Measurements from ENCODE around the gene ATP6AP1.

ATP6AP1 gene

GRCh38 chrX:154401045-154401799 lies 27.3 kb upstream of the ATP6AP1 start:
- no peak overlapping the region for H3K4me3 ChIP-seq (ENCODE audit: low read depth, low read length)
- DNase-seq (ENCODE audit: low read depth, low spot score), result no peak
- TF ChIP-seq CTCF (IDR thresholded peaks at IDR 0.05; ENCODE audit: insufficient read depth, low read length, missing control alignments), result no peak
- ChIA-PET POLR2A (interaction anchor here (1.0 to 3.7 kb wide), 4 partner anchors 8 to 37 kb away, joined by 3 to 15 read pairs (median 3); partner anchors contain the start of genes DNASE1L1 and TAFAZZIN), CTCF (no interaction called here)

GRCh38 chrX:154401918-154402621 lies 26.4 kb upstream of the ATP6AP1 start:
- ChIA-PET CTCF (no interaction called here), POLR2A (interaction anchor here (0.7 to 3.7 kb wide), 4 partner anchors 7 to 72 kb away, joined by 3 to 15 read pairs (median 3); partner anchors contain the start of gene DNASE1L1)
- no peak overlapping the region for H3K4me3 ChIP-seq (ENCODE audit: low read depth, low read length)
- TF ChIP-seq CTCF (IDR thresholded peaks at IDR 0.05; ENCODE audit: insufficient read depth, low read length, missing control alignments), result no peak
- DNase-seq (ENCODE audit: low read depth, low spot score), result no peak

- DNase-seq (ENCODE audit: low read depth, low spot score), result no peak
- ChIA-PET POLR2A (interaction anchor here (1.1 kb wide), 1 partner anchor 34 kb away, joined by 3 read pairs; no protein-coding TSS in a partner anchor), CTCF (no interaction called here)
- no peak overlapping the region for H3K4me3 ChIP-seq (ENCODE audit: low read depth, low read length)
- TF ChIP-seq CTCF (IDR thresholded peaks at IDR 0.05; ENCODE audit: insufficient read depth, low read length, missing control alignments), result no peak
Observed at GRCh38 chrX:154402622-154403127, 25.8 kb upstream of the ATP6AP1 start.

- ChIA-PET CTCF (no interaction called here), POLR2A (no interaction called here)
- no peak for DNase-seq (ENCODE audit: low read depth, low spot score)
- H3K4me3 ChIP-seq (ENCODE audit: low read depth, low read length), result no peak overlapping the region
- TF ChIP-seq CTCF (IDR thresholded peaks at IDR 0.05; ENCODE audit: insufficient read depth, low read length, missing control alignments), result no peak
Observed at GRCh38 chrX:154403192-154403591, 25.3 kb upstream of the ATP6AP1 start.

GRCh38 chrX:154403858-154404257 lies 24.6 kb upstream of the ATP6AP1 start:
- no peak for DNase-seq (ENCODE audit: low read depth, low spot score)
- no peak for TF ChIP-seq CTCF (IDR thresholded peaks at IDR 0.05; ENCODE audit: insufficient read depth, low read length, missing control alignments)
- H3K4me3 ChIP-seq (ENCODE audit: low read depth, low read length), result no peak overlapping the region
- ChIA-PET CTCF (no interaction called here), POLR2A (no interaction called here)

- POLR2A ChIA-PET, result no interaction called here
- H3K4me3 ChIP-seq (ENCODE audit: low read depth, low read length), result no peak overlapping the region
- CTCF ChIA-PET, result no interaction called here
- no peak for TF ChIP-seq CTCF (IDR thresholded peaks at IDR 0.05; ENCODE audit: insufficient read depth, low read length, missing control alignments)
- no peak for DNase-seq (ENCODE audit: low read depth, low spot score)
Observed at GRCh38 chrX:154404625-154405192, 23.8 kb upstream of the ATP6AP1 start.
